HG02610 (cell line): ENCODE measurements around the gene ABCB1.
"Not testable (repeated sequence)": the region's sequence is repeated elsewhere in the genome, so short reads cannot be mapped to it uniquely, and the experiment has no call there.

ENCODE experiments used
- ATAC-seq: cut with Tn5 transposase; IDR thresholded peaks from one replicate; pipeline ENCODE4 v1.9.1; 2021; ENCODE audit warnings: mild to moderate bottlenecking, moderate library complexity; ENCODE audit not compliant: unreplicated experiment

Gene ABCB1

GRCh38 chr7:87580636-87581035 lies 20.0 kb downstream of the ABCB1 start:
- no peak for ATAC-seq

- no peak for ATAC-seq
These were observed 25.2 kb downstream of the ABCB1 start for GRCh38 chr7:87575521-87575920.

- no peak for ATAC-seq
These were observed 26.1 kb downstream of the ABCB1 start for GRCh38 chr7:87574630-87575029.

GRCh38 chr7:87572513-87572912 lies 28.2 kb downstream of the ABCB1 start:
- not testable (repeated sequence) for ATAC-seq

GRCh38 chr7:87570178-87570577 lies 30.5 kb downstream of the ABCB1 start:
- no peak for ATAC-seq

GRCh38 chr7:87567052-87567451 lies 33.6 kb downstream of the ABCB1 start:
- ATAC-seq: no peak

- ATAC-seq: no peak
These were observed 34.3 kb downstream of the ABCB1 start for GRCh38 chr7:87566311-87566900.

GRCh38 chr7:87565877-87566276 lies 34.8 kb downstream of the ABCB1 start:
- ATAC-seq: no peak

- ATAC-seq: peak; percentile 92
These were observed 36.3 kb downstream of the ABCB1 start for GRCh38 chr7:87564296-87564963.

GRCh38 chr7:87561702-87562101 lies 39.0 kb downstream of the ABCB1 start:
- ATAC-seq: no peak

GRCh38 chr7:87561102-87561501 lies 39.6 kb downstream of the ABCB1 start:
- ATAC-seq: no peak

- ATAC-seq: no peak
These were observed 48.3 kb downstream of the ABCB1 start for GRCh38 chr7:87552351-87552900.

GRCh38 chr7:87548123-87548919 lies 52.4 kb downstream of the ABCB1 start:
- ATAC-seq: no peak

GRCh38 chr7:87545760-87546159 lies 54.9 kb downstream of the ABCB1 start:
- ATAC-seq: no peak

GRCh38 chr7:87543623-87544022 lies 57.1 kb downstream of the ABCB1 start:
- peak; percentile 67 for ATAC-seq

GRCh38 chr7:87541648-87542047 lies 59.0 kb downstream of the ABCB1 start:
- peak; percentile 56 for ATAC-seq

GRCh38 chr7:87538052-87538451 lies 62.6 kb downstream of the ABCB1 start:
- ATAC-seq: no peak

- no peak for ATAC-seq
These were observed 66.6 kb downstream of the ABCB1 start for GRCh38 chr7:87534072-87534471.

- ATAC-seq: no peak
These were observed 70.6 kb downstream of the ABCB1 start for GRCh38 chr7:87530126-87530525.

GRCh38 chr7:87528730-87529129 lies 72.0 kb downstream of the ABCB1 start:
- no peak for ATAC-seq

- ATAC-seq: no peak
These were observed 81.9 kb downstream of the ABCB1 start for GRCh38 chr7:87518735-87519134.

GRCh38 chr7:87517891-87518290 lies 82.8 kb downstream of the ABCB1 start:
- ATAC-seq: no peak
